GM18511 (cell line): ENCODE data around the gene NOTUM.

Source experiments
- ATAC-seq: cut with Tn5 transposase; IDR thresholded peaks from one replicate; pipeline ENCODE4 v1.9.1; 2021; ENCODE audit warnings: mild to moderate bottlenecking, moderate library complexity; ENCODE audit not compliant: unreplicated experiment

Gene NOTUM

GRCh38 chr17:81940538-81941483 is 20.2 kb downstream of the NOTUM start:
- no peak for ATAC-seq

GRCh38 chr17:81939881-81940385 is 21.1 kb downstream of the NOTUM start:
- no peak for ATAC-seq

GRCh38 chr17:81939218-81939617 is 21.8 kb downstream of the NOTUM start:
- ATAC-seq: no peak

- no peak for ATAC-seq
Observed at GRCh38 chr17:81935709-81936084, 25.3 kb downstream of the NOTUM start.

- no peak for ATAC-seq
Observed at GRCh38 chr17:81934850-81935708, 25.9 kb downstream of the NOTUM start.

GRCh38 chr17:81934098-81934757 is 26.8 kb downstream of the NOTUM start:
- no peak for ATAC-seq

GRCh38 chr17:81933178-81933699 is 27.7 kb downstream of the NOTUM start:
- no peak for ATAC-seq

GRCh38 chr17:81932333-81932983 is 28.5 kb downstream of the NOTUM start:
- no peak for ATAC-seq

- no peak for ATAC-seq
Observed at GRCh38 chr17:81931557-81932332, 29.2 kb downstream of the NOTUM start.

- ATAC-seq: no peak
Observed at GRCh38 chr17:81931189-81931556, 29.8 kb downstream of the NOTUM start.

GRCh38 chr17:81930142-81931125 is 30.6 kb downstream of the NOTUM start:
- no peak for ATAC-seq

GRCh38 chr17:81929253-81930141 is 31.5 kb downstream of the NOTUM start:
- ATAC-seq: no peak

- ATAC-seq: no peak
Observed at GRCh38 chr17:81928544-81929252, 32.3 kb downstream of the NOTUM start.

- ATAC-seq: peak; percentile 58
Observed at GRCh38 chr17:81927653-81928543, 33.1 kb downstream of the NOTUM start, which contains the start of gene MAFG. Gene MAFG, minus strand, starts transcription at chr17:81927735. Its CDS starts 4,550 bp downstream, at chr17:81923185.

- peak; percentile 33 for ATAC-seq
Observed at GRCh38 chr17:81927152-81927652, 33.8 kb downstream of the NOTUM start.
